ENCODE data around the gene GMDS. TPM values are rescaled to one million over a fixed set of nuclear protein-coding genes. Genes with fewer than 3 reads are reported as not detected.

The GMDS gene
- total and polyA plus RNA-seq, 2 of the 8 experiments (the other 6 are each of a cell fraction or from before 2014, with no cell fraction given): 16.8 to 50.0 TPM

DNA sequence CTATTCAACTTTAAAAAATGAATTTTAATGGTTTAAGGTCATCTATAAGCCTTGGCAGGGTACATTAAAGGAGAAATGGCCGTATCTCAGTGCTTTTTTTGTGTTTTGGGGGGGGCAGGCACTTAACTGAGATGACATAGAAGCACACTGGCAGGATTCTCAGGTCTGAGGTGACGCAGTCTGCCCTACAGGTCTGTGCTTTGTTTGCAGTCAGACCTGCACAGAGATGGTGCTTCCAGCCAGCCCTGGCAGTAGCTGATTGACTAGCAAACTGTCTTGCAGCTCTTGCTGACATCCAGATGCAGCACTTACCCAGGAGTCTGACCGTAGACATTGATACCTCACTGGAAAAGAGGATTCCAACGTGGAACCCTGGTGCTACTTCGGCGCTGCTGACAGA is 386.5 kb downstream of the GMDS start (continued):
- TF ChIP-seq RNF2 (IDR thresholded peaks at IDR 0.05; ENCODE audit: borderline replicate concordance, low read depth, low read length, missing control alignments, poor library complexity, severe bottlenecking): no peak
- TF ChIP-seq TAF7 (optimal IDR thresholded peaks at IDR 0.05; ENCODE audit: borderline replicate concordance, low read depth, low read length): no peak
- TF ChIP-seq GTF2F1 (IDR thresholded peaks at IDR 0.05; ENCODE audit: borderline replicate concordance, low read depth, low read length): no peak
